Superior temporal gyrus (tissue), 1 donor: ENCODE results near the gene SPAG17.
"Not testable (repeated sequence)": the region's sequence is repeated elsewhere in the genome, so short reads cannot be mapped to it uniquely, and the experiment has no call there.

ENCODE experiments used
- DNase-seq: peaks from one replicate; pipeline ENCODE4 v3.0.0-alpha.2; 2016; ENCODE audit errors: extremely low spot score

The SPAG17 gene

GRCh38 chr1:117981455-117982192 is 203.4 kb downstream of the SPAG17 start:
- no peak for DNase-seq

- DNase-seq = no peak
Measured at GRCh38 chr1:117976381-117976780, 208.6 kb downstream of the SPAG17 start.

GRCh38 chr1:117971777-117972176 is 213.3 kb downstream of the SPAG17 start:
- DNase-seq = no peak

GRCh38 chr1:117970252-117970651 is 214.8 kb downstream of the SPAG17 start:
- DNase-seq = no peak

GRCh38 chr1:117967881-117968280 is 217.1 kb downstream of the SPAG17 start:
- DNase-seq = peak; percentile 30

- DNase-seq = no peak
Measured at GRCh38 chr1:117967477-117967876, 217.6 kb downstream of the SPAG17 start.

- DNase-seq = no peak
Measured at GRCh38 chr1:117964290-117965038, 220.6 kb downstream of the SPAG17 start.

GRCh38 chr1:117959364-117959763 is 225.7 kb downstream of the SPAG17 start:
- DNase-seq = no peak

- DNase-seq = no peak
Measured at GRCh38 chr1:117952386-117952785, 232.6 kb downstream of the SPAG17 start.

GRCh38 chr1:117942293-117942692 is 242.7 kb downstream of the SPAG17 start:
- no peak for DNase-seq

GRCh38 chr1:117933769-117934168 is 251.3 kb downstream of the SPAG17 start:
- DNase-seq = no peak

GRCh38 chr1:117932576-117932975 is 252.5 kb downstream of the SPAG17 start:
- DNase-seq = no peak

GRCh38 chr1:117930484-117930883 is 254.5 kb downstream of the SPAG17 start:
- DNase-seq = peak; percentile 20

- DNase-seq = no peak
Measured at GRCh38 chr1:117930173-117930447, 254.9 kb downstream of the SPAG17 start.

- peak; percentile 99 for DNase-seq
Measured at GRCh38 chr1:117929343-117930172, 255.5 kb downstream of the SPAG17 start, which contains the start of the genes GDAP2 and WDR3. TSS of gene GDAP2 (minus strand) at chr1:117929621. CDS start at chr1:117920357, 9,264 bp downstream. TSS of gene WDR3 (plus strand) at chr1:117929739. CDS start at chr1:117933320, 3,581 bp downstream.

- peak; percentile 32 for DNase-seq
Measured at GRCh38 chr1:117928881-117929342, 256.1 kb downstream of the SPAG17 start.

GRCh38 chr1:117925981-117926380 is 259.0 kb downstream of the SPAG17 start:
- no peak for DNase-seq

GRCh38 chr1:117922717-117923116 is 262.3 kb downstream of the SPAG17 start:
- DNase-seq = not testable (repeated sequence)

- DNase-seq = peak; percentile 18
Measured at GRCh38 chr1:117921991-117922390, 263.0 kb downstream of the SPAG17 start.

- DNase-seq = no peak
Measured at GRCh38 chr1:117919376-117919775, 265.7 kb downstream of the SPAG17 start.

GRCh38 chr1:117911051-117911450 is 274.0 kb downstream of the SPAG17 start:
- no peak for DNase-seq

- DNase-seq = no peak
Measured at GRCh38 chr1:117905019-117905418, 280.0 kb downstream of the SPAG17 start.
